Vagina (tissue), 2 donors: ENCODE results near the gene FNBP1L.

Experiments used
- POLR2AphosphoS5 ChIP-seq, 2 donors: sonication (generic); formaldehyde crosslinking; IDR thresholded peaks; one replicate each; pipeline ENCODE4 v1.9.0; 2017; ENCODE audit warnings: antibody characterized with exemption in 2 of 2, mild to moderate bottlenecking in 2 of 2, low read depth in 1 of 2; ENCODE audit not compliant: insufficient read depth in 1 of 2
- TF ChIP-seq, protein P1 (sequence below), 3 experiments: fragments of 450-650 bp in 2 of 3; fragments of 200-600 bp in 1 of 3; sonication (generic) in 1 of 3; IDR thresholded peaks; one replicate each; pipeline ENCODE4 v1.5.1; 2017 to 2019; ENCODE audit warnings: antibody characterized with exemption in 3 of 3, mild to moderate bottlenecking in 2 of 3, moderate library complexity in 2 of 3

DNA sequence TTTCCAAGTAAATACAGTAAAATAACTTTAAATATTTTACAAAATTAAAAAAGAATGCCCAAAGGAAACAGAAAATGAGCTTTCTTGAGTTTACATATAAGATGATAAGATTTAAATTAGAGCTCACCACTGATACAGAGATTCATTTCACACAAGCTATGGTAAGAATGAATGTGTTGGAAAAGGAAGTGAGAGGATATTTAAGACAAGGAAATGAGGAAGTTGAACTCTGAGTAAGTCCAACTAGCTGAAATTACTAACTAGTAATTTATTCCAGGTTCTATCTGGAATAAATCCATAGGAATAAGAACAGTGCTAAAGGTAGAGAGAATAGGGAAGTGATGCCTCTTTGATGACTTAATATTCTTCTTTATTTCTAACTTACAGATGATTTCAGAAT is 42.4 kb downstream of the FNBP1L start:
- TF ChIP-seq POLR2AphosphoS5 (IDR thresholded peaks at IDR 0.05; ENCODE audit: insufficient read depth in 1 of 2, low read depth in 1 of 2) = no peak
- TF ChIP-seq, protein P1, sequence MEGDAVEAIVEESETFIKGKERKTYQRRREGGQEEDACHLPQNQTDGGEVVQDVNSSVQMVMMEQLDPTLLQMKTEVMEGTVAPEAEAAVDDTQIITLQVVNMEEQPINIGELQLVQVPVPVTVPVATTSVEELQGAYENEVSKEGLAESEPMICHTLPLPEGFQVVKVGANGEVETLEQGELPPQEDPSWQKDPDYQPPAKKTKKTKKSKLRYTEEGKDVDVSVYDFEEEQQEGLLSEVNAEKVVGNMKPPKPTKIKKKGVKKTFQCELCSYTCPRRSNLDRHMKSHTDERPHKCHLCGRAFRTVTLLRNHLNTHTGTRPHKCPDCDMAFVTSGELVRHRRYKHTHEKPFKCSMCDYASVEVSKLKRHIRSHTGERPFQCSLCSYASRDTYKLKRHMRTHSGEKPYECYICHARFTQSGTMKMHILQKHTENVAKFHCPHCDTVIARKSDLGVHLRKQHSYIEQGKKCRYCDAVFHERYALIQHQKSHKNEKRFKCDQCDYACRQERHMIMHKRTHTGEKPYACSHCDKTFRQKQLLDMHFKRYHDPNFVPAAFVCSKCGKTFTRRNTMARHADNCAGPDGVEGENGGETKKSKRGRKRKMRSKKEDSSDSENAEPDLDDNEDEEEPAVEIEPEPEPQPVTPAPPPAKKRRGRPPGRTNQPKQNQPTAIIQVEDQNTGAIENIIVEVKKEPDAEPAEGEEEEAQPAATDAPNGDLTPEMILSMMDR (IDR thresholded peaks at IDR 0.05) = no peak
